ENCODE data around the gene SGSH. TPM values are rescaled to one million over a fixed set of nuclear protein-coding genes. Genes with fewer than 3 reads are reported as not detected.

SGSH gene
- total RNA-seq, 1 experiment from 2014 or later: 33.4 TPM

- DNase-seq (ENCODE audit: low spot score): no peak
- Histone ChIP-seq H3K36me3 (ENCODE audit: insufficient read depth, low read length, poor library complexity, severe bottlenecking) (peaks cover 7% of the 10 kb centered on the region), H3K27me3 (replicated peaks; ENCODE audit: insufficient read depth, low read depth, low read length, poor library complexity) (no peaks in the 10 kb centered on the region), H3K4me1 (ENCODE audit: insufficient read depth, low read length, poor library complexity, severe bottlenecking) (peaks cover 16% of the 10 kb centered on the region), H3K4me3 (ENCODE audit: low read depth, low read length, poor library complexity, severe bottlenecking) (no peak overlapping the region), H3K27ac (ENCODE audit: low read depth, low read length, poor library complexity, severe bottlenecking) (no peak overlapping the region), H3K9me3 (ENCODE audit: low read depth, low read length, poor library complexity, severe bottlenecking) (no peaks in the 10 kb centered on the region)
- no TSS peak for BruUV-seq (replicated peaks)
- ChIA-PET POLR2A (ENCODE audit: low non-redundant PET) (no interaction called here), CTCF (interaction anchor here (0.7 kb wide), 1 partner anchor 8 kb away, joined by 3 read pairs; no protein-coding TSS in a partner anchor)
- intact Hi-C loops (cut with micrococcal nuclease; ENCODE audit: unreplicated experiment): no loop called here
- TF ChIP-seq CTCF (conservative IDR thresholded peaks at IDR 0.05; ENCODE audit: low read depth, low read length) (no peak), EZH2 (IDR thresholded peaks at IDR 0.05; ENCODE audit: borderline replicate concordance, low read depth, low read length, poor library complexity, severe bottlenecking) (no peak)
Observed at GRCh38 chr17:80267391-80267790, 47.3 kb upstream of the SGSH start.

- no peak overlapping the region for H3K27ac ChIP-seq (ENCODE audit: low read depth, low read length, poor library complexity, severe bottlenecking)
- peaks cover 7% of the 10 kb centered on the region for H3K36me3 ChIP-seq (ENCODE audit: insufficient read depth, low read length, poor library complexity, severe bottlenecking)
- no TSS peak for BruUV-seq (replicated peaks)
- TF ChIP-seq CTCF (conservative IDR thresholded peaks at IDR 0.05; ENCODE audit: low read depth, low read length) (no peak), EZH2 (IDR thresholded peaks at IDR 0.05; ENCODE audit: borderline replicate concordance, low read depth, low read length, poor library complexity, severe bottlenecking) (no peak)
- no peak overlapping the region for H3K4me3 ChIP-seq (ENCODE audit: low read depth, low read length, poor library complexity, severe bottlenecking)
- intact Hi-C loops (cut with micrococcal nuclease; ENCODE audit: unreplicated experiment): no loop called here
- peaks cover 20% of the 10 kb centered on the region for H3K4me1 ChIP-seq (ENCODE audit: insufficient read depth, low read length, poor library complexity, severe bottlenecking)
- DNase-seq (ENCODE audit: low spot score): no peak
- ChIA-PET POLR2A (ENCODE audit: low non-redundant PET) (no interaction called here), CTCF (no interaction called here)
- no peaks in the 10 kb centered on the region for H3K9me3 ChIP-seq (ENCODE audit: low read depth, low read length, poor library complexity, severe bottlenecking)
- H3K27me3 ChIP-seq (replicated peaks; ENCODE audit: insufficient read depth, low read depth, low read length, poor library complexity): no peaks in the 10 kb centered on the region
Observed at GRCh38 chr17:80265205-80266068, 45.3 kb upstream of the SGSH start.

GRCh38 chr17:80264205-80265075 lies 44.3 kb upstream of the SGSH start:
- no peak for DNase-seq (ENCODE audit: low spot score)
- no TSS peak for BruUV-seq (replicated peaks)
- H3K36me3 ChIP-seq (ENCODE audit: insufficient read depth, low read length, poor library complexity, severe bottlenecking): peaks cover 7% of the 10 kb centered on the region
- no peak overlapping the region for H3K4me3 ChIP-seq (ENCODE audit: low read depth, low read length, poor library complexity, severe bottlenecking)
- intact Hi-C loops (cut with micrococcal nuclease; ENCODE audit: unreplicated experiment): no loop called here
- ChIA-PET POLR2A (ENCODE audit: low non-redundant PET) (no interaction called here), CTCF (no interaction called here)
- no peak for TF ChIP-seq CTCF (conservative IDR thresholded peaks at IDR 0.05; ENCODE audit: low read depth, low read length)
- no peak for TF ChIP-seq EZH2 (IDR thresholded peaks at IDR 0.05; ENCODE audit: borderline replicate concordance, low read depth, low read length, poor library complexity, severe bottlenecking)
- H3K4me1 ChIP-seq (ENCODE audit: insufficient read depth, low read length, poor library complexity, severe bottlenecking): peaks cover 20% of the 10 kb centered on the region
- H3K27ac ChIP-seq (ENCODE audit: low read depth, low read length, poor library complexity, severe bottlenecking): peak overlapping the region; percentile 60
- H3K9me3 ChIP-seq (ENCODE audit: low read depth, low read length, poor library complexity, severe bottlenecking): no peaks in the 10 kb centered on the region
- no peaks in the 10 kb centered on the region for H3K27me3 ChIP-seq (replicated peaks; ENCODE audit: insufficient read depth, low read depth, low read length, poor library complexity)

Measured in A673 (cell line).